ENCODE data around the gene VSIG4.

VSIG4 gene

GRCh38 chrX:66030505-66031317 lies 9.2 kb downstream of the VSIG4 start:
- POLR2A ChIA-PET, result no interaction called here
- DNase-seq (ENCODE audit: extremely low spot score), result peak; percentile 16
- CTCF ChIA-PET, result interaction anchor here (0.6 kb wide), 1 partner anchor 166 kb away, joined by 3 read pairs; no protein-coding TSS in a partner anchor
- TF ChIP-seq FOXM1 (IDR thresholded peaks at IDR 0.05; ENCODE audit: borderline replicate concordance) (no peak), L3MBTL2 (conservative IDR thresholded peaks at IDR 0.05) (no peak), CTBP1 (IDR thresholded peaks at IDR 0.05; ENCODE audit: borderline replicate concordance) (no peak), ELF4 (IDR thresholded peaks at IDR 0.05) (no peak), ZNF384 (IDR thresholded peaks at IDR 0.05) (no peak), PKNOX1 (IDR thresholded peaks at IDR 0.05) (no peak), BHLHE40 (IDR thresholded peaks at IDR 0.05; ENCODE audit: borderline replicate concordance) (no peak), LEF1 (IDR thresholded peaks at IDR 0.05; ENCODE audit: borderline replicate concordance) (no peak), FOXA1 (IDR thresholded peaks at IDR 0.05) (no peak), FOXK2 (IDR thresholded peaks at IDR 0.05) (no peak), HDGF (IDR thresholded peaks at IDR 0.05; ENCODE audit: borderline replicate concordance) (no peak), TARDBP (IDR thresholded peaks at IDR 0.05) (no peak), SP1 (IDR thresholded peaks at IDR 0.05) (no peak), SUZ12 (IDR thresholded peaks at IDR 0.05) (no peak), NFRKB (IDR thresholded peaks at IDR 0.05) (no peak), ARNT (IDR thresholded peaks at IDR 0.05) (no peak)

GRCh38 chrX:66028936-66029335 lies 10.9 kb downstream of the VSIG4 start:
- POLR2A ChIA-PET, result no interaction called here
- TF ChIP-seq BHLHE40 (IDR thresholded peaks at IDR 0.05; ENCODE audit: borderline replicate concordance), result no peak
- no peak for TF ChIP-seq ARNT (IDR thresholded peaks at IDR 0.05)
- no peak for TF ChIP-seq ELF4 (IDR thresholded peaks at IDR 0.05)
- TF ChIP-seq PKNOX1 (IDR thresholded peaks at IDR 0.05), result no peak
- no peak for TF ChIP-seq CTBP1 (IDR thresholded peaks at IDR 0.05; ENCODE audit: borderline replicate concordance)
- no peak for TF ChIP-seq FOXA1 (IDR thresholded peaks at IDR 0.05)
- no peak for TF ChIP-seq HDGF (IDR thresholded peaks at IDR 0.05; ENCODE audit: borderline replicate concordance)
- no peak for TF ChIP-seq LEF1 (IDR thresholded peaks at IDR 0.05; ENCODE audit: borderline replicate concordance)
- TF ChIP-seq FOXK2 (IDR thresholded peaks at IDR 0.05), result no peak
- no peak for TF ChIP-seq SUZ12 (IDR thresholded peaks at IDR 0.05)
- TF ChIP-seq NFRKB (IDR thresholded peaks at IDR 0.05), result no peak
- no peak for TF ChIP-seq L3MBTL2 (conservative IDR thresholded peaks at IDR 0.05)
- no peak for TF ChIP-seq TARDBP (IDR thresholded peaks at IDR 0.05)
- TF ChIP-seq ZNF384 (IDR thresholded peaks at IDR 0.05), result no peak
- TF ChIP-seq FOXM1 (IDR thresholded peaks at IDR 0.05; ENCODE audit: borderline replicate concordance), result no peak
- TF ChIP-seq SP1 (IDR thresholded peaks at IDR 0.05), result no peak
- CTCF ChIA-PET, result no interaction called here
- DNase-seq (ENCODE audit: extremely low spot score), result no peak

GRCh38 chrX:66024570-66024969 lies 15.3 kb downstream of the VSIG4 start:
- no peak for DNase-seq (ENCODE audit: extremely low spot score)
- ChIA-PET POLR2A (no interaction called here), CTCF (interaction anchor here (0.8 kb wide), 1 partner anchor 478 kb away, joined by 3 read pairs; no protein-coding TSS in a partner anchor)
- TF ChIP-seq LEF1 (IDR thresholded peaks at IDR 0.05; ENCODE audit: borderline replicate concordance), result no peak

GRCh38 chrX:66024092-66024467 lies 15.8 kb downstream of the VSIG4 start:
- DNase-seq (ENCODE audit: extremely low spot score), result no peak
- no peak for TF ChIP-seq SUZ12 (IDR thresholded peaks at IDR 0.05)
- no peak for TF ChIP-seq FOXM1 (IDR thresholded peaks at IDR 0.05; ENCODE audit: borderline replicate concordance)
- TF ChIP-seq FOXA1 (IDR thresholded peaks at IDR 0.05), result no peak
- no peak for TF ChIP-seq SP1 (IDR thresholded peaks at IDR 0.05)
- CTCF ChIA-PET, result interaction anchor here (0.8 kb wide), 1 partner anchor 477 kb away, joined by 3 read pairs; no protein-coding TSS in a partner anchor
- POLR2A ChIA-PET, result no interaction called here

GRCh38 chrX:66023385-66024091 lies 16.3 kb downstream of the VSIG4 start:
- DNase-seq (ENCODE audit: extremely low spot score), result no peak

GRCh38 chrX:66022632-66023384 lies 17.1 kb downstream of the VSIG4 start:
- POLR2A ChIA-PET, result no interaction called here
- TF ChIP-seq FOXK2 (IDR thresholded peaks at IDR 0.05), result no peak
- TF ChIP-seq BHLHE40 (IDR thresholded peaks at IDR 0.05; ENCODE audit: borderline replicate concordance), result no peak
- TF ChIP-seq L3MBTL2 (conservative IDR thresholded peaks at IDR 0.05), result no peak
- TF ChIP-seq SUZ12 (IDR thresholded peaks at IDR 0.05), result no peak
- TF ChIP-seq SP1 (IDR thresholded peaks at IDR 0.05), result no peak
- no peak for TF ChIP-seq HDGF (IDR thresholded peaks at IDR 0.05; ENCODE audit: borderline replicate concordance)
- TF ChIP-seq NFRKB (IDR thresholded peaks at IDR 0.05), result no peak
- TF ChIP-seq ARNT (IDR thresholded peaks at IDR 0.05), result no peak
- no peak for TF ChIP-seq LEF1 (IDR thresholded peaks at IDR 0.05; ENCODE audit: borderline replicate concordance)
- no peak for TF ChIP-seq FOXM1 (IDR thresholded peaks at IDR 0.05; ENCODE audit: borderline replicate concordance)
- CTCF ChIA-PET, result no interaction called here
- DNase-seq (ENCODE audit: extremely low spot score), result no peak

More at GRCh38 chrX:66023385-66024091, 16.3 kb downstream of the VSIG4 start:
- no peak for TF ChIP-seq SUZ12 (IDR thresholded peaks at IDR 0.05)
- CTCF ChIA-PET, result no interaction called here
- POLR2A ChIA-PET, result no interaction called here

Measured in HEK293T (cell line).